SJCRH30 (cell line): ENCODE results near the gene THBD. TPM values are rescaled to one million over a fixed set of nuclear protein-coding genes. Genes with fewer than 3 reads are reported as not detected.
"Not testable (repeated sequence)": the region's sequence is repeated elsewhere in the genome, so short reads cannot be mapped to it uniquely, and the experiment has no call there.

Experiments
- DNase-seq, 2 experiments: peaks; one replicate each; pipeline ENCODE4 v3.0.0-alpha.2; 2015 to 2020
- H3K27ac ChIP-seq: fragments of 250-450 bp; sonication (Bioruptor Pico); 2 replicates; pipeline ENCODE4 v1.5.1; 2020; ENCODE audit warnings: mild to moderate bottlenecking, moderate library complexity
- H3K27me3 ChIP-seq: fragments of 250-450 bp; sonication (Bioruptor Pico); 2 replicates; pipeline ENCODE4 v1.5.1; 2020; ENCODE audit warnings: mild to moderate bottlenecking, moderate library complexity
- H3K36me3 ChIP-seq: fragments of 250-450 bp; sonication (Bioruptor Pico); 2 replicates; pipeline ENCODE4 v1.5.1; 2020; ENCODE audit warnings: mild to moderate bottlenecking, moderate library complexity
- H3K4me1 ChIP-seq: fragments of 250-450 bp; sonication (Bioruptor Pico); 2 replicates; pipeline ENCODE4 v1.5.1; 2020; ENCODE audit warnings: mild to moderate bottlenecking, moderate library complexity
- H3K4me3 ChIP-seq: fragments of 250-450 bp; sonication (Bioruptor Pico); 2 replicates; pipeline ENCODE4 v1.5.1; 2020; ENCODE audit warnings: mild to moderate bottlenecking, moderate library complexity
- H3K9me3 ChIP-seq: fragments of 250-450 bp; sonication (Bioruptor Pico); replicated peaks from 2 replicates; pipeline ENCODE4 v1.5.1; 2020; ENCODE audit warnings: mild to moderate bottlenecking, moderate library complexity
- total RNA-seq: library from RNA; depleted of rRNA; stranded (reverse); fragments of >200 nt; shearing (Covaris generic); gene quantifications from 2 replicates; pipeline ENCODE4 v1.2.3, GENCODE V29; 2014

THBD gene
- total RNA-seq, 1 experiment from 2014 or later, result not detected

DNA sequence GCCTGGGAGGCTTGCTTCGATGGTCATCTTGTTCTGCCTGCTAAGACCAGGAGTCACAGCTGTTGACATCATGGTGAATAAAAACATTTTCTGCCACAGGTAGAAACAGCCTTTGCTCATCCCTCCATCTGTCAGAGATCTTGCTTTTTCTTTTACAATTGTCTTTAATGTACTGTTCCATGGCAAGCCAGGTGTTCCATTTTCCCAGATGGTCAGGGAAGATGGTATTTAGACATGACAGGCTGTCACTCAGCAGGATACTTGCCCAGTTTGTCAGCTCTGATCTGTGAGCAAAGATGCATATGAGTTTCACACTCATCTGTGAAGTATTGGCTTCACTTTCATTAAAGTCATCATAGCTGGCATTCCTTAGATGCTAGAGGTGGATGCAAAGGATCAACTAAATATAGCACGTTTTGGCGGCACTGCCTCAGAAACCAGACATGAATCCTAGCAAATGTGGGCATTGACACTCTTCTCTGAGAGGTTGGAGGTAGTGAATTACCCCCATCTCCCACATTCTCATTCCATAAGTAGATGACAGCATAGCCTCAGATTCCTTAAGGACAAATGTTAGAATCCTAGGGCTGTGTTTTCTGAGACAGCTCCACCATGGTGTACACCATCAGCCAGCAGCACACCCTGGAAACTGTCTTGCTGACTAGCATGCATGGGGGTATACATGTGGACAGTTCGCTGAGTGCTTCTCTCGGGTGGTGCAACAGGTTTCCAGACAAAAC is 10.2 kb downstream of the THBD start:
- Histone ChIP-seq H3K27ac (no peak overlapping the region), H3K36me3 (no peaks in the 10 kb centered on the region), H3K4me3 (no peak overlapping the region), H3K27me3 (no peaks in the 10 kb centered on the region), H3K9me3 (no peaks in the 10 kb centered on the region), H3K4me1 (peaks cover 9% of the 10 kb centered on the region; the same call in 1 of the 2 replicates)
- DNase-seq, result no peak

DNA sequence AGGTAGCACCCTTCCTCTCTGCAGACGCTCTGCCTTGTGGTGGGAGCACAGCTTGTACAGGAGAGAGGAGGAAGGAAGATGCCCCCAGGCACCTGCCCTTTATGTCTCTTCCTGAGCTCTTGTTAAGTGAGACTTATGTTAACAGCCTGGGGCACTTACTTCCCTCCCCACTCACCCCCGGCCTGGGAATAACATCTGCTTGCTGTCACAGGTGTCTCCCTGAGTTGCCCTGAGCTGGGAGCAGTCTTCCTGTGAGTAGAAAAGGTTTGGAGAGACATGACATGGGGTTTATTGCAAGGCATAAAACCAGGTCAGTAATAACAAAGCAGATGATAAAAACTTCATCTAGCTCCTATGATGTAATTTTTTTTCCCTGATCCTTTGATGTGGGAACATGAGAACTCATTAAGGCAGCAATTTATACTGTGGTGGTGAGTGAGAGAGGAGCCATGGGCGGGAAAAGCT is 12.4 kb downstream of the THBD start:
- no peaks in the 10 kb centered on the region for H3K27me3 ChIP-seq
- H3K4me3 ChIP-seq, result no peak overlapping the region
- H3K4me1 ChIP-seq, result peaks cover 13% of the 10 kb centered on the region
- peak in 1 of 2 experiments; percentile 42 for DNase-seq
- H3K9me3 ChIP-seq, result no peaks in the 10 kb centered on the region
- H3K27ac ChIP-seq, result no peak overlapping the region
- H3K36me3 ChIP-seq, result no peaks in the 10 kb centered on the region

DNA sequence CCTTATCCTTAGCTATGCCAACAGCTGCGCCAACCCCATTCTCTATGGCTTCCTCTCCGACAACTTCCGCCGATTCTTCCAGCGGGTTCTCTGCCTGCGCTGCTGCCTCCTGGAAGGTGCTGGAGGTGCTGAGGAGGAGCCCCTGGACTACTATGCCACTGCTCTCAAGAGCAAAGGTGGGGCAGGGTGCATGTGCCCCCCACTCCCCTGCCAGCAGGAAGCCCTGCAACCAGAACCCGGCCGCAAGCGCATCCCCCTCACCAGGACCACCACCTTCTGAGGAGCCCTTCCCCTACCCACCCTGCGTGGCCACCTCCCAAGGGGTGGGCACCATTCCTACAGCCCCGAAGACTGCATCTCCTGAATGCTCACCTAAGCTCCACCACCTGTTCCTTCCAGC is 13.1 kb downstream of the THBD start:
- H3K4me1 ChIP-seq, result peaks cover 13% of the 10 kb centered on the region
- H3K9me3 ChIP-seq, result no peaks in the 10 kb centered on the region
- no peak overlapping the region for H3K27ac ChIP-seq
- H3K4me3 ChIP-seq, result no peak overlapping the region
- H3K27me3 ChIP-seq, result no peaks in the 10 kb centered on the region
- no peaks in the 10 kb centered on the region for H3K36me3 ChIP-seq
- no peak for DNase-seq

DNA sequence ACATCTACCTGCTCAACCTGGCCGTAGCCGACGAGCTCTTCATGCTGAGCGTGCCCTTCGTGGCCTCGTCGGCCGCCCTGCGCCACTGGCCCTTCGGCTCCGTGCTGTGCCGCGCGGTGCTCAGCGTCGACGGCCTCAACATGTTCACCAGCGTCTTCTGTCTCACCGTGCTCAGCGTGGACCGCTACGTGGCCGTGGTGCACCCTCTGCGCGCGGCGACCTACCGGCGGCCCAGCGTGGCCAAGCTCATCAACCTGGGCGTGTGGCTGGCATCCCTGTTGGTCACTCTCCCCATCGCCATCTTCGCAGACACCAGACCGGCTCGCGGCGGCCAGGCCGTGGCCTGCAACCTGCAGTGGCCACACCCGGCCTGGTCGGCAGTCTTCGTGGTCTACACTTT is 13.7 kb downstream of the THBD start:
- H3K27me3 ChIP-seq, result no peaks in the 10 kb centered on the region
- no peaks in the 10 kb centered on the region for H3K36me3 ChIP-seq
- no peaks in the 10 kb centered on the region for H3K9me3 ChIP-seq

DNA sequence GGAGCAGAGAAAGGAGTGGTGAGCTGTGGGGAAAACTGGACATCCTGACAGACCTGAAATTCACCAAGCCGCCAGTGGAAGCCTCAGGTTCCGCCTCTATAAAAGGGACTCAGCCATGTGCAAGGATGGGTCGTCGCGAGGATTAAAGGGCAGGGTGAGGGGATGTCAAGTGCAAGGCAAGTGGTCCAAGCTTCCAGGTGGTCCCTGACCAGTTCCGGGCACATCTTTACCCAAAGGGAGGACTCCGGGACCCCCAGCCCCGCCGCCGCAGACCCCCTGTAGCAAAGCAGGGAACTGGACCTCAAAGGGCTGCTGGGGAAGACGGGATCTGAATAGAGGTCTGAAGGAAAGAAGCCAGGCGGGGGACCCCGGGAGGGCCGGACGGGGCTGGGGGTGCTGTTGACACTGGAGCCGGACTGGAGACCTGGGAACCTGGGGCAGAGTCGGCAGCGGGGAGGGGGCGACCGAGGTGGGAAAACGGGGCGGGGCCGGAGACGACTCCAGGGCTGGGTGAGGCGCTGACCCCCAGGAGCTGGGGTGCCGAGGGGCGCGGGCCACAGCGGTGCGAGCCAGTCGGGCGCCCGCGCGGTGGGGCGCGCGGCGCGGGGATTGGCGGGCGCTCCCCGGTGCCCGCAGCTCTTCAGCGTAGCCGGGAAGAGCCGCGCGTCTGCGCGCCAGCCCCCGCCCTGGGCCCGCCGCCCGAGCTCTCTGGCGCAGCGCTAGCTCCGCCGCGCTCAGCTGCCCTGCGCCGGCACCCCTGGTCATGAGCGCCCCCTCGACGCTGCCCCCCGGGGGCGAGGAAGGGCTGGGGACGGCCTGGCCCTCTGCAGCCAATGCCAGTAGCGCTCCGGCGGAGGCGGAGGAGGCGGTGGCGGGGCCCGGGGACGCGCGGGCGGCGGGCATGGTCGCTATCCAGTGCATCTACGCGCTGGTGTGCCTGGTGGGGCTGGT is 14.5 kb downstream of the THBD start, which contains the start of gene SSTR4:
TSS of gene SSTR4 (plus strand) at position 592 of the 951 bp plus-strand sequence. CDS start at position 764, 172 bp downstream.
- H3K36me3 ChIP-seq, result no peaks in the 10 kb centered on the region
- no peaks in the 10 kb centered on the region for H3K27me3 ChIP-seq
- H3K27ac ChIP-seq, result no peak within 1 kb of the TSS
- H3K4me1 ChIP-seq, result peaks cover 13% of the 10 kb centered on the region
- no peak within 1 kb of the TSS for H3K4me3 ChIP-seq
- DNase-seq, result no peak
- H3K9me3 ChIP-seq, result no peaks in the 10 kb centered on the region; the same call in 1 of the 2 replicates

More for the DNA sequence above, 13.7 kb downstream of the THBD start:
- Histone ChIP-seq H3K27ac (no peak overlapping the region), H3K4me1 (peaks cover 13% of the 10 kb centered on the region), H3K4me3 (no peak overlapping the region)
- DNase-seq, result no peak

DNA sequence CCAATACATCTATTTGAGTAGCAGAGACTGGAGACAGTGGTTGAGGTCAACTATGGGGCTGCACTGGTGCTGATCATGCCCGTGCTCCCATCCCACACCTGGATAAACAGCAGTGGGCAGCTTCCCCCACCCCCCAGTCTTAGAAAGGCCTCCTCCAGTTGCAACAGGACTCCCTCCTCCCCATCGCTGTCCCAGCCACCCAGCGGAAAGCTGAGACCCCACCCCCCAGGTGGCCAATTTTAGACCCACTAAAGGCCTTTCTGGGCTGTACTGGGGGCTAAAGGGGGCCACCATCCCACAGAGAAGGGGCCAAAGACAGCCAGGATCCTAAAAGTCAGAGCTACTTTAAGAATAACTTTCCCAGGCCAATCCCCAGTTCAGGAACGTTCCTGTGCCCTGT is 15.6 kb downstream of the THBD start:
- DNase-seq, result no peak
- no peaks in the 10 kb centered on the region; the same call in 1 of the 2 replicates for H3K9me3 ChIP-seq
- H3K36me3 ChIP-seq, result no peaks in the 10 kb centered on the region
- no peaks in the 10 kb centered on the region for H3K27me3 ChIP-seq
- H3K4me1 ChIP-seq, result peaks cover 5% of the 10 kb centered on the region
- no peak overlapping the region for H3K27ac ChIP-seq
- no peak overlapping the region for H3K4me3 ChIP-seq

DNA sequence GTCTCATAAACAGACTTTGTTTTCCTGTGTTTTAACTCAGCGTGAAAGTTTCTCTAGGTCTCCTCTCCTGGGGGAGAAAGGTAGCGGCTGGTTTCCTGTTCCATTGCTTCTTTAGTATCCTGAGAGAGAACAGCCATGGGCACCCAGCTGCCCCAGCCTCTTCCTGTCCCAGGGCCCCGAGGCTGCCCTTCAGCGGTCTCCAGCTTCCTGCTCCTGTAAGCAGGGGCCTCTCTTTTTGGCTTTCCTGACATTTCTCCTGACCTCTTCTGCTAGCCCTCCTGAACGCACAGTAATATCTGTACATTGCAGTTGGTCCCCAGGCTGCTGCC is 16.8 kb downstream of the THBD start:
- Histone ChIP-seq H3K27ac (no peak overlapping the region), H3K9me3 (no peaks in the 10 kb centered on the region; the same call in 1 of the 2 replicates), H3K4me3 (no peak overlapping the region), H3K36me3 (no peaks in the 10 kb centered on the region), H3K4me1 (peaks cover 4% of the 10 kb centered on the region; the same call in 1 of the 2 replicates), H3K27me3 (no peaks in the 10 kb centered on the region)
- DNase-seq, result peak; percentile 19 to 42

DNA sequence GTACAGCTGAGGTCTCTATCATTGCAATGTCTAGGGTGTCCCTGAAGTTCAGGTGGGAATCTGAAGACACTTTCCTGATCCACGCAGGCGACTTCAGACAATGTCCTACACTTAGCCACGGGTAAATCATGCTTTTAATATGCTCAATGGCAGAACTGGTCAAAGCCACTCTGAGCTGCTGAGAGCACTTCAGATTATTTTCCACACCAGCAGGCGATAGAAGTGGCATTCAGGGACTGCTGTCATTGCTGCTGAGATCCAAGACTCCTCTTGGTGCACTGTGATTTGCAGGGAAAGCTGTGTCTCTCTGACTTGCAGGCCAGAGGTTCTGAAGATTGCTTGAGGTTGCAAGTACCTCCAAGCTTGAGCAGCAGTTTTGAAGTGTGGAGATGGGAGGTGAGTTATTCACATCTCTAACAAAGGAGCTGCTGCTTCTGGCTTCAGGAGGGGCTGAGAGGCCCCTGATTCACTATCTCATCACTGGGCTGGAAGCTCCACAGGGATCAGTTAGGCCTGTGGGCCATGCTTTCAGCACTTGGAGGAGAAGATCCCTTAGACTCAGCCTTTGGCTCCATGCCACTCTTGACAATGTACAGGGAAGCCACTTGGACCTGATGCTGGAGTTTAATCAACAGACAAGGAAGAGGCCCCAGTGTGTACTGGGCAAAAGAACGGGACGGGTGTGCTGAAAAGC is 17.3 kb downstream of the THBD start:
- no peak overlapping the region for H3K4me3 ChIP-seq
- H3K27ac ChIP-seq, result no peak overlapping the region
- no peaks in the 10 kb centered on the region for H3K36me3 ChIP-seq
- no peaks in the 10 kb centered on the region; the same call in 1 of the 2 replicates for H3K9me3 ChIP-seq
- H3K4me1 ChIP-seq, result peaks cover 4% of the 10 kb centered on the region; the same call in 1 of the 2 replicates
- DNase-seq, result peak in 1 of 2 experiments; percentile 38
- no peaks in the 10 kb centered on the region for H3K27me3 ChIP-seq

DNA sequence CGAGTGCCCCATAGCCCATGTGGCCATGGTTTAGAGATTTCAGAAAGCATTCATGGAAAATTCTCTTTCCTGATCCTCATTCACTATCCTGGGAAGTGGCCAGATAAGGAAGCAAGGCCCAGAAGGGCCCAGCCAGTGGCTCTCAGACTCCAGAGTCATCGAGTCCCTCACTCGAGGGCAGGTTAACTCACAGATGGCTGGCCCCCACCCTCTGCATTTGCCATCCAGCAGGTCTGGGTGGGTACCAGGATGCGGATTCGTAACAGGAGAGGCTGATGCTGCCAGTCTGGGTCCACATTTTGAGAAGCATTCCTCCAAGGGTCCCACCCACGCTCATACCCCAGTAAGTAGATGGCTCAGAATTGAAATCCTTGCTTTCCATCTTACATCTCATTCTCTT is 18.1 kb downstream of the THBD start:
- DNase-seq, result no peak
- no peaks in the 10 kb centered on the region for H3K27me3 ChIP-seq
- peaks cover 4% of the 10 kb centered on the region; the same call in 1 of the 2 replicates for H3K4me1 ChIP-seq
- H3K4me3 ChIP-seq, result no peak overlapping the region
- no peaks in the 10 kb centered on the region; the same call in 1 of the 2 replicates for H3K9me3 ChIP-seq
- no peak overlapping the region for H3K27ac ChIP-seq
- H3K36me3 ChIP-seq, result no peaks in the 10 kb centered on the region

DNA sequence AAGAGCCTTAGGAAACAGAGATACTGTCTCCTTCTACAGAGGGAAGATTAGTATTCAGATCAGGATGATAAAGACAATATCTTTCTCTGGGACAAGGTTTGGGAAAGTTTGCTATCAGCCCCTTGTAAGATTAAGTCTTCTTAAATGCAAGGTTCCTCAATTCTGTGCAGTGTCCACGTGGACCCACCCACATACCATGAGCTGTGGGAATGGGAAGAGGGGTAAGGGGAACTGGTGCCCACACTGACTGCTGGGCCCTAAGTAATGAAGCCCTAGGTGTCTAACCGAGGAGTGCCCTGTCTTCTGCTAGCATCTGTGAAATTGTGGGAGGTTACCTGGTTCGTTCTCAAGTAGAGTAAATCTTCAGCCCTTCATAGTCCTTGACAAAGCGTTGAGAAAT is 20.1 kb downstream of the THBD start:
- no peaks in the 10 kb centered on the region; the same call in 1 of the 2 replicates for H3K9me3 ChIP-seq
- no peaks in the 10 kb centered on the region for H3K36me3 ChIP-seq
- H3K27ac ChIP-seq, result no peak overlapping the region
- no peaks in the 10 kb centered on the region for H3K27me3 ChIP-seq
- no peak overlapping the region for H3K4me3 ChIP-seq
- peaks cover 4% of the 10 kb centered on the region; the same call in 1 of the 2 replicates for H3K4me1 ChIP-seq
- DNase-seq, result no peak

DNA sequence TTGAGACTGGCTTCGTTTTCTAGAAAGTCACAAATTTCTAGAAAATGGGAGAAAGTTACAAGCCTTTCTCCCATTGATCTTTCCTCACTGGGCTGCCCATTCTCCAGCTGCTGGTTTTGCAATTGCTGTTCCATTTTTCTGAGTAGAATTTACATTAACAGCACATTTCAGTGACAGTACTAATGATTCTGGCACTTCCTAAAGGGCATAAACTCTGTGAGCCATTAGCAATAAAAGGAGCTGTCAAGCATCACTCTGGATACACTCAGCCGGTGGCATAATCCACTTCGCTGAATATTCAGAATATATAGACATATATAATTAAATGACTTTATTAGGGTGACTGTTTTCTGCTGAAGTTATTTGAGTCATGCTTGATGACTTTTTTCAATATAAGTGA is 21.1 kb downstream of the THBD start:
- Histone ChIP-seq H3K36me3 (no peaks in the 10 kb centered on the region), H3K4me3 (no peak overlapping the region), H3K4me1 (peaks cover 4% of the 10 kb centered on the region; the same call in 1 of the 2 replicates), H3K27me3 (no peaks in the 10 kb centered on the region), H3K9me3 (no peaks in the 10 kb centered on the region; the same call in 1 of the 2 replicates), H3K27ac (no peak overlapping the region)
- no peak for DNase-seq

DNA sequence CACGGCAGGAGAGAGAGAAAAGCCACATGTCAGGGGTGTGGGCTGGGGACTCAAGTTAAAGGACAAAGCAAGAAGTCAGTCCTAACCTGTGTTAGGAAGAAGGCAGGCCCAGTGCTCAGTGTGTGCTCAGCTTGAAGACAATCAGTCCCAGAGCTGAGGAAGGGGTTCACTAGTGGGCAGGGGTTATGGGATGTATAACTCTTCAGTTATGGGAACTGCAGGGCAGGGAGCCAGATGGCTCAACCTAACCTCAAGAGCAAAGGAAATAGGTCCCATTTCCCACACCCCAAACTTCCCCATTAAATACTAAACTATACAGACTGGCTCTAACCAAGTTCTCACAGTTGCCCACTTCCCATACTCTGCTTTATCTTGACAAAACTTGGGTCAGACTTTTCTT is 21.8 kb downstream of the THBD start:
- no peak overlapping the region for H3K27ac ChIP-seq
- H3K4me3 ChIP-seq, result no peak overlapping the region
- H3K27me3 ChIP-seq, result no peaks in the 10 kb centered on the region
- H3K4me1 ChIP-seq, result peaks cover 4% of the 10 kb centered on the region; the same call in 1 of the 2 replicates
- no peaks in the 10 kb centered on the region for H3K36me3 ChIP-seq
- DNase-seq, result no peak
- no peaks in the 10 kb centered on the region; the same call in 1 of the 2 replicates for H3K9me3 ChIP-seq

DNA sequence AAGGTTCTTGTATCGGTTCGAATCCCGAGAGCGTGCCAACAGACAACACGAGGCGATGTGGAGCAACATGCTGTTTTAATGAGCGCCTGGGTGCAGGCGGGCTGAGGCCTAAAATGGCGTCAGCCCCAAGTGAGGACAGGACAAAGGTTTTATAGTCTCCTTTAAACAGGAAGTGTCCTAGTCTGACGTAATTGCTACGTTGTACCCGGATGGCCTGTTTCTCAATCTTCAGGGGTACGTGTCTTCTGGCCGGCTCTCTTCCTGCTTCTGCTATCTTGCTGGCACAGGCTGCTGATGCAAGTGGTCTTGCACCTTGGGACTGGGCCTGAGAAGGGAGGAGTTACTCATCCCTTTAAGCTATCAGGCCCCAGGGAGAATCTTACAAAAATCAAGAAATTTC is 24.0 kb downstream of the THBD start:
- peaks cover 11% of the 10 kb centered on the region for H3K4me1 ChIP-seq
- not testable (repeated sequence) for H3K27ac ChIP-seq, H3K4me3 ChIP-seq, H3K36me3 ChIP-seq, H3K27me3 ChIP-seq, DNase-seq, H3K9me3 ChIP-seq

DNA sequence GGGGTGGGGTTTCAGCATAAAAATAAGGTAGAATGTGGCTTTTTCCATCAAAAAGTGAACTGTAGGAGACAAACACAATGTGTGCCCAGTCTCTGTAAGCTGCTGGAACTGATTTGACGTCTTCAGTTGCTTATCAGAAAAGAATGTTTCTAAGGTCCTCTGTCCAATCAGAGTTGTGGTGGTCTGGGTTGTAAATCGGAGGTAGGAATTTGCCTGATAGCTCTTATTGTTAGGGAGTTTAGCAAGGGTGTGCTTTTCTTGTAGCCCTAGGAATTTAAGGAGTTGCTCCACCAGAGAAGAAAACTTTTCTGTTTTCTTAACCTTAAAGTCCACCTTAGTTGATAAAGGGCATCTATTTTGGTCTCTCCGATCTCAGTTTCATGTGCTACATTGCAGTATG is 24.8 kb downstream of the THBD start:
- DNase-seq, result no peak
- H3K27ac ChIP-seq, result no peak overlapping the region
- H3K27me3 ChIP-seq, result no peaks in the 10 kb centered on the region
- no peaks in the 10 kb centered on the region for H3K9me3 ChIP-seq
- peaks cover 11% of the 10 kb centered on the region for H3K4me1 ChIP-seq
- H3K4me3 ChIP-seq, result no peak overlapping the region
- no peaks in the 10 kb centered on the region for H3K36me3 ChIP-seq
